Uterus (tissue), 2 donors: ENCODE results near the gene IRGC.

Experiments used
- POLR2A ChIP-seq, 2 donors: fragments of 450-650 bp; IDR thresholded peaks; one replicate each; pipeline ENCODE4 v1.6.1; 2016; ENCODE audit warnings: antibody characterized with exemption in 2 of 2, mild to moderate bottlenecking in 1 of 2, moderate library complexity in 1 of 2
- TF ChIP-seq, protein P1 (sequence below), 4 experiments: fragments of 200-600 bp in 2 of 4; fragments of 450-650 bp in 2 of 4; sonication (generic) in 2 of 4; IDR thresholded peaks; one replicate each; pipeline ENCODE4 v1.5.1; 2016 to 2019; ENCODE audit warnings: antibody characterized with exemption in 4 of 4, mild to moderate bottlenecking in 2 of 4, moderate library complexity in 1 of 4

DNA sequence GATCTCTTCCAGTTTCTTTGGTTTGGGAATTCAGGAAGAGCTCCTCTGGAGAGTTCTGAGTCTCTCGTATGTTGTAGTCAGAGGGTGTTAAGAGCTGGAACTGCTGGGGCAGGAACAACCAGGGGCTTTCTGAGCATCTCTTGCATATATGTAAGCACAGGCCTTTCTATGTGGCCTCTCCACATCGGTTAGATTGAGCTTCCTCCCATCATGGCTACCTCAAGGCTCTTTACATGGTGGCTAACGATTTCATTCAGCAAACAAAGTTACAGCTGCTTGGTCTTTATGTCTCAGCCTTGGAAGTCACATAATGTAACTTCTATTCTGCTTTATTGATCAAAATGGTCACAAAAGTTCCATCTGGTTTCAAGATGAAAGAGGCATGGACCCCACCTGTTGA lies 25.4 kb upstream of the IRGC start:
- no peak for TF ChIP-seq POLR2A (IDR thresholded peaks at IDR 0.05)
- TF ChIP-seq, protein P1, sequence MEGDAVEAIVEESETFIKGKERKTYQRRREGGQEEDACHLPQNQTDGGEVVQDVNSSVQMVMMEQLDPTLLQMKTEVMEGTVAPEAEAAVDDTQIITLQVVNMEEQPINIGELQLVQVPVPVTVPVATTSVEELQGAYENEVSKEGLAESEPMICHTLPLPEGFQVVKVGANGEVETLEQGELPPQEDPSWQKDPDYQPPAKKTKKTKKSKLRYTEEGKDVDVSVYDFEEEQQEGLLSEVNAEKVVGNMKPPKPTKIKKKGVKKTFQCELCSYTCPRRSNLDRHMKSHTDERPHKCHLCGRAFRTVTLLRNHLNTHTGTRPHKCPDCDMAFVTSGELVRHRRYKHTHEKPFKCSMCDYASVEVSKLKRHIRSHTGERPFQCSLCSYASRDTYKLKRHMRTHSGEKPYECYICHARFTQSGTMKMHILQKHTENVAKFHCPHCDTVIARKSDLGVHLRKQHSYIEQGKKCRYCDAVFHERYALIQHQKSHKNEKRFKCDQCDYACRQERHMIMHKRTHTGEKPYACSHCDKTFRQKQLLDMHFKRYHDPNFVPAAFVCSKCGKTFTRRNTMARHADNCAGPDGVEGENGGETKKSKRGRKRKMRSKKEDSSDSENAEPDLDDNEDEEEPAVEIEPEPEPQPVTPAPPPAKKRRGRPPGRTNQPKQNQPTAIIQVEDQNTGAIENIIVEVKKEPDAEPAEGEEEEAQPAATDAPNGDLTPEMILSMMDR (IDR thresholded peaks at IDR 0.05), result no peak
